ENCODE data around the gene LGALSL.

Gene LGALSL

DNA sequence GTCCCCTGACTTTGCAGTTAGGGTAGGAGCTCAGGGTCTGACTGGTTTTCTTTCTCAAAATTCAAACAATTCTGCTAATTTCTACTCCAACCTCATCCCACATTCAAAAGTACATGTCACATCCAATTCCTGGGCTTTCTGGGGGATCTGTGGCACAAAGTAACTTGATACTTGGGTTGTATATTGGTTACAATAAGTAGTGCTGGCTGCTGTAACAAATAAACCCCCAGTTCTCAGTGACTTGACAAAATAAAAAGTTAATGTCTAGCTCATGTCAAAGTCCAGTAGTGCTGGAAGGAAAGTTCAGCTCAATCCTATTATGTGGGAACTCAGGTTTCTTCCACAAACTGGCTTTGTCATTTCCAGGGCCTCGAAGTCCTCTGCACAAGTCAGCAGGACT is 23.1 kb downstream of the LGALSL start:
- H4K20me1 ChIP-seq: no peaks in the 10 kb centered on the region
- H3K4me2 ChIP-seq: no peak overlapping the region
- no peaks in the 10 kb centered on the region for H3K27me3 ChIP-seq
- H3K36me3 ChIP-seq: no peaks in the 10 kb centered on the region
- no peak overlapping the region for H3K4me3 ChIP-seq
- peaks cover 10 to 17% (median 14%) of the 10 kb centered on the region in 10 experiments for H3K4me1 ChIP-seq
- no peak overlapping the region for H3K27ac ChIP-seq
- H3K9ac ChIP-seq: no peak overlapping the region
- TF ChIP-seq Cebpa-rat (IDR thresholded peaks at IDR 0.05): no peak
- H3K9me3 ChIP-seq (replicated peaks in 1 of 11): no peaks in the 10 kb centered on the region

DNA sequence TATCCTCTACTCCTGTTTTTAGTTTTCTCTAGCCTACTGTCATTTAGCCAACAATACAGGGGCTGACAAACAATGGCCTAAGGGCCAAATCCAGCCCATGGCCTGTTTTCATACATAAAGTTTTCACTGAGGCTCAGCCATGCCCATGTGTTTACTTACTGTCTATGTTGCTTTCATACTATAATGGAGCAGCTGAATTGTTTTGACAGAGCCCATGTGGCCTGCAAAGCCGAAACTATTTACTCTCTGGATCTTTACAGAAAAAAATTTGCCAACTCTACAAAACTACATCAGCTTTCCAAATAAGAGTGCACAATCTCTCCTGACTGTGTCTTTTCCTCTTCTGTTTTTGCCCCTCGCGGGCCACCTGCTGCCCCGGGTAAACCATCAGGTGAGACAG is 24.0 kb downstream of the LGALSL start:
- no peaks in the 10 kb centered on the region for H4K20me1 ChIP-seq
- no peak overlapping the region for H3K4me2 ChIP-seq
- no peaks in the 10 kb centered on the region for H3K27me3 ChIP-seq
- no peak overlapping the region for H3K4me3 ChIP-seq
- H3K9ac ChIP-seq: no peak overlapping the region
- peaks cover 10 to 17% (median 14%) of the 10 kb centered on the region in 10 experiments for H3K4me1 ChIP-seq
- no peaks in the 10 kb centered on the region for H3K36me3 ChIP-seq
- H3K27ac ChIP-seq: no peak overlapping the region
- H3K9me3 ChIP-seq (replicated peaks in 1 of 11): no peaks in the 10 kb centered on the region
- TF ChIP-seq Cebpa-rat (IDR thresholded peaks at IDR 0.05): no peak

DNA sequence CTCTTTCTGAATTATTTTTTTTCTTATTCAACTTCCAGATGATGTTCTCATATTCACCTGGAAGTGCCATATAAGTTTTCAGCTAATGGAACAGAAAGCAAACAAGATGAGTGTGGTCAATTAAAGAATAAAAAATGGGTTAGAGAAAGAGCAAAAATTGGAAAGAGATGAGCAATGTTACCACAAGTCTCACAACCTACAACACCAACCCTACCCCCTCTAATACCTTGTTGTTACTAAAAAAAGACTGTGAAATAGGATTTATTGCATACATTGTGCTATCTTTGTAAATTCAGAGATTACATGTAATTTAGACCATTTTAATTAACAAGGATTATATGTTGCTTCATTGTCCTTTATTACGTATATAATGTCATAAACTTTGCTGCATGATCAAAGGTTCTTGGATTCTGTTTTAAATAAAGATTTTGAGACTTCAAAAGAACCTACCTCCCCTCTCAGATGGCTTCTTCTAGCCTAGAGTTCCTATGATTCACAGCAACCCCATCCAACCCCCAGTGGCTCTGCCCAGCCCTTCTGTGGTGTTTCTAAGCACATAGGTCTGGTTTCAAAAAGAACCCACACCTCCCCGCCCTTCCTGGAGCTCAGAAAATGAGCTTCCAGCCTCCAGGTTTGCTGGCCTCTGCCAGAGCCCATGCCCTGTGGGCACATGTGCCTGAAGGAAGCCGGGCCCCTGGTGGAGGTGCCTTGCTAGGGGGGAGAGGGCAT is 24.7 kb downstream of the LGALSL start:
- no peaks in the 10 kb centered on the region for H3K27me3 ChIP-seq
- no peaks in the 10 kb centered on the region for H4K20me1 ChIP-seq
- no peaks in the 10 kb centered on the region for H3K36me3 ChIP-seq
- no peak overlapping the region for H3K4me2 ChIP-seq
- no peak overlapping the region for H3K4me3 ChIP-seq
- H3K9ac ChIP-seq: no peak overlapping the region
- H3K27ac ChIP-seq: no peak overlapping the region
- TF ChIP-seq Cebpa-rat (IDR thresholded peaks at IDR 0.05): no peak
- H3K9me3 ChIP-seq (replicated peaks in 1 of 11): no peaks in the 10 kb centered on the region
- peaks cover 10 to 17% (median 14%) of the 10 kb centered on the region in 10 experiments for H3K4me1 ChIP-seq

DNA sequence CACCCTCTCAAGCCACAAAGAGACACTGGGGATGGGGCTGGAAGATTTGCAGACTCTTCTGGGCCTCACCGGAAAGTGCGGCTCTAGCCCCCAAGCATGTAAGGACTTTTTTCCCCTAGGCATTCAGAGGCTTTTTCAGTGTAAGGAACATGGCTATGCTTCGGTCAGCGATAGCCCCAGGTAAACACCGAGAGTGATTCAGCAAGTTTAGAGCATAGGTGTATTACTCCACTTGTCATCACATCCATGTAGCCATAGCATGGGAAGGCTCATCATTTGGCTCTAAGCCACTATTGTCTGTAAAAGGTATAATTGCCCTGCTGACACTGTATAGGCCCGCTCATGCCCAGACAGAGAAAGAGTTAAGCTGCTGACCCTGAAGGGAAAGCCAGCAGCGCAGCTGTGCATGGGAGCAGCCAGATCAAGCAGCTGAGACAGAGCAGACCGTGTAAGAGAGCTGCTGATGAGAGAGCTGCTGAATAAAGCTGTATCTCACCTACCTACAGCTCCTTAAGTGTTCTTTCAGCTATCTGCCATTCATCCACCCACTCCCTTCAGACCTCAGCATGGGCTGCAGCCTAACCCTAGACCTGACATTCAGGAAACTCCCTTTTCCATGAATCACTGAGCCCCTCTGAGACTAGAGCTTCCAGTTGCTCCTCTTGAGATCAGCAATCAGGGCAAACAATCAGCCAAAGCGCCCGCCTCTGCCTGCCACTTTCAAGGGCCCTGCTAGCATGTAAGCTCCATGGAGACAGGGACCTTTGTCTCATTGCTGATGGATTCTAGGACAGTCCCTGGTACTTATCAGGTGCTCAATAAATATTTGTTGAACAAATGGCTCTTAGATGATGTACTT is 25.5 kb downstream of the LGALSL start:
- no peak overlapping the region for H3K27ac ChIP-seq
- H3K4me3 ChIP-seq: no peak overlapping the region
- no peak overlapping the region for H3K9ac ChIP-seq
- peaks cover 2 to 8% (median 6%) of the 10 kb centered on the region in 10 experiments; a peak in 19 of 20 replicates for H3K4me1 ChIP-seq
- no peaks in the 10 kb centered on the region for H3K9me3 ChIP-seq (replicated peaks in 1 of 11)
- no peaks in the 10 kb centered on the region for H3K36me3 ChIP-seq
- no peaks in the 10 kb centered on the region for H4K20me1 ChIP-seq
- no peaks in the 10 kb centered on the region; a peak in 1 of 22 replicates for H3K27me3 ChIP-seq
- TF ChIP-seq Cebpa-rat (IDR thresholded peaks at IDR 0.05): no peak
- no peak overlapping the region for H3K4me2 ChIP-seq

DNA sequence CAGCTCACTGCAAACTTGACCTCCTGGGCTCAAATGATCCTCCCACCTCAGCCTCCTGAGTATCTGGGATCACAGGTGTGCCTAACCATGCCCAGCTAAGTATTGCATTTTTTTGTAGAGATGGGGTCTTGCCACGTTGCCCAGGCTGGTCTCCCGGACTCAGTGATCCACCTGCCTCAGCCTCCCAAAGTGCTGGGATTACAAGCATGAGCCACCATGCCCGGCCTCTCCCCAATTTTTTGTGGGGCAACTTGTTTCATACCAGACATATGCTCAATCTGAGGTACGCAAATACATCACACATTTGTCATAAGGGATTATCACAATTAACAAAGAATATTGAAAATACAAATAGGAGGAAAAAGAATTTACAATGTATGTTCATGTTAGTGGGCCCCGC is 27.7 kb downstream of the LGALSL start:
- H3K36me3 ChIP-seq: no peaks in the 10 kb centered on the region
- H3K9me3 ChIP-seq (replicated peaks in 1 of 11): no peaks in the 10 kb centered on the region
- no peak overlapping the region for H3K4me3 ChIP-seq
- no peaks in the 10 kb centered on the region for H4K20me1 ChIP-seq
- H3K27ac ChIP-seq: no peak overlapping the region
- H3K4me1 ChIP-seq: peaks cover 0 to 11% (median 8%) of the 10 kb centered on the region in 10 experiments; a peak in 12 of 20 replicates
- H3K4me2 ChIP-seq: no peak overlapping the region
- TF ChIP-seq Cebpa-rat (IDR thresholded peaks at IDR 0.05): no peak
- H3K9ac ChIP-seq: no peak overlapping the region
- H3K27me3 ChIP-seq: peaks cover 8 to 21% (median 18%) of the 10 kb centered on the region in 11 experiments; a peak in 21 of 22 replicates

DNA sequence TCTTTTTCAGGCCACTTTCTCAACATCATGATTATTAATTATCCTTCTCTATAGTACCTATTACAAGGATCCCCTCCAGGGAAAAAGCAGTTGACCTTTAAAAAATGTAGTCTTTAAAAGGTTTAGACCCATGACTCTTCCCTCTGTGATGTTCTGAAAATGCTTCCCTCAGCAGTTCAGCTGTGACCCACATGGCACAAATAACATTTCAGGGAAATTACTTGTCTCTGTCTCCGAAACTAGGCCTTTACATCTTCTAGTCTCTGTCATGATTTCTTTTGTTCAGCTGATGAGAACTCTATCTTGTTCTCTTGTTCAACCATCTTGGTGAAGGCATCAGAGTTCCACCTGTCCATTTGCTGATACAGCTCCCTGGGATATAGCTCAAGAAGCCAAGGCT is 28.3 kb downstream of the LGALSL start:
- peaks cover 0 to 17% (median 9%) of the 10 kb centered on the region in 10 experiments; a peak in 13 of 20 replicates for H3K4me1 ChIP-seq

DNA sequence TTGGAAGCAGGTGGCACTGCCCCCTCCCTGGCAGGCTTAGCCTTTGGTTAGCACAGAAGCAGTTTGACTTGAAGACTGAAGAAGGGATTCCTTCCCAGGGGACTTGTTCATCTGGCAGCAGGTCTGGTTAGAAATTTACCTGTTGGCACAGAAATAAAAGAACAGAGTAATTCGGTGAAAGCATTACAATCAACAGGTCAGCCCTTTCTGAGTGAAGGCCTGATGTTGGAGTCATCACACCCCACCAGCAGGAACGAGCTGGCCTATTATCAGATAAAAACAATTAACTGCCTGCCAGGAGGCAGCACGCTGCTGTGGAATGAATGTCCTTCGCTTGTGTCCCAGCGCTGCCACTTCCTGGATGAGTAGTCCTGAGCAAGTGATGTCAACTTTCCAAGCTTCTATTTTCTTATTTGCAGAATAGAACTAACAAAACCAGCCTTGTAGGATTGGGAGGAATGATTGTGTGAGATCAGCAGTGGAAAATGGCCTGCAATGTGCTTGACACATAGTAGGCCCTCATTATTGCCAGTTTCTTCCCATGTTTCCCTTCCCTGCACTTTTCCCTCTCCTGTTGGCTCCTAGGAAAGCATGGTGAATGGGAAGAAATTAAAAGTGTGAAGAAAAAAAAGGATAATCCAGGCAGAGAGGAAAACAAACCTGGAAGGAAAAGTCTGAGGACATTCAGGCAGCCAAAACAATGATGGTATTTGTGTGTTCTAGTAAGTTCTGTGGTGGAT is 29.0 kb downstream of the LGALSL start:
- H3K9me3 ChIP-seq (replicated peaks in 1 of 11): no peaks in the 10 kb centered on the region
- H3K4me2 ChIP-seq: no peak overlapping the region
- H3K36me3 ChIP-seq: no peaks in the 10 kb centered on the region
- H3K9ac ChIP-seq: no peak overlapping the region
- peaks cover 13 to 31% (median 25%) of the 10 kb centered on the region in 11 experiments for H3K27me3 ChIP-seq
- H3K27ac ChIP-seq: no peak overlapping the region
- no peak for TF ChIP-seq Cebpa-rat (IDR thresholded peaks at IDR 0.05)
- H3K4me1 ChIP-seq: peaks cover 0 to 24% (median 13%) of the 10 kb centered on the region in 10 experiments; a peak in 13 of 20 replicates
- no peak overlapping the region for H3K4me3 ChIP-seq
- no peaks in the 10 kb centered on the region for H4K20me1 ChIP-seq

More for the DNA sequence above, 28.3 kb downstream of the LGALSL start:
- Histone ChIP-seq H3K36me3 (no peaks in the 10 kb centered on the region), H3K27ac (no peak overlapping the region), H3K4me2 (no peak overlapping the region), H3K27me3 (peaks cover 11 to 27% (median 23%) of the 10 kb centered on the region in 11 experiments), H3K9ac (no peak overlapping the region), H4K20me1 (no peaks in the 10 kb centered on the region), H3K9me3 (replicated peaks in 1 of 11) (no peaks in the 10 kb centered on the region), H3K4me3 (no peak overlapping the region)
- no peak for TF ChIP-seq Cebpa-rat (IDR thresholded peaks at IDR 0.05)

DNA sequence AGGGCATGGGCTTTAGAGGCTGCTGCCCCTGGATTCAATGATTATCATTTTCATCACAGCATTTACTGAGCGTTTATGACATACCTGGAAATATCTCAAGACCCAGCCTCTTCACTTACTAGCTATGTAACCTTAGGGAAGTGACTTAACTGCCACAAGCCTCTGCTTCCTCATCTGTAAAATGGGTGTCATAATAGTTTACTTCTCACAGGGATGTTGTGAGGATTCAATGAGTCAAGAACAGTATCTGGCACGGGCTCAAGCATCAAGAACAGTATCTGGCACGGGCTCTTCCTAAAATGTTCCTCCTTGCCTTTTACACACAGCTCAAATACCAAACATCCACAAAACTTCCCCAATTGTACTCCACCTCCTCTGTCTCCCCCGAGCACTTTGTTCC is 31.4 kb downstream of the LGALSL start:
- H3K4me3 ChIP-seq: no peak overlapping the region
- H3K4me1 ChIP-seq: peaks cover 22 to 48% (median 36%) of the 10 kb centered on the region in 10 experiments
- H3K27me3 ChIP-seq: peaks cover 13 to 31% (median 25%) of the 10 kb centered on the region in 11 experiments
- H3K36me3 ChIP-seq: no peaks in the 10 kb centered on the region
- no peak overlapping the region for H3K27ac ChIP-seq
- peak overlapping the region in 4 of 11 experiments; percentile 6 to 48 (median 34); a peak in 4 of 22 replicates for H3K4me2 ChIP-seq
- peaks cover 0 to 8% (median 0%) of the 10 kb centered on the region in 11 experiments; a peak in 2 of 22 replicates for H4K20me1 ChIP-seq
- no peak for TF ChIP-seq Cebpa-rat (IDR thresholded peaks at IDR 0.05)
- no peak overlapping the region for H3K9ac ChIP-seq
- no peaks in the 10 kb centered on the region for H3K9me3 ChIP-seq (replicated peaks in 1 of 11)

DNA sequence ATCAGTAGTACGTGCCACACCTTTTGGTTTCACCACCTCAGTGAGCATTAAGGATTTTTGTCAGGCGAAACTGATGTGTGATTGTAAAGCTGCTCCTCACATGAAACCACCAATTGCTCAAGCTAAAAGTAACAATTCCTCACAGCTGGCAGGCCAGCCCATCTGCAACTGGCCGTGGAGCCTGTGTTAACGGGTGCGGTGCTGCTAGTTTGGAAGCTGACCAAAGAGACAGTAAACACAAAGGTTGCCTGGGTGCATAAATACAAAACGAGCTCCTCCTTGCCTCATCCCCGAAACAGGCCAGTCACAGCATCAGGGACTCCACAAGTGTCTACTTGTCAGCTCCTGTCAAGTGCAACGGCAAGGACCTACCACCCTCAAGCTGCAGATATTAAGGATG is 32.0 kb downstream of the LGALSL start:
- H3K27ac ChIP-seq: no peak overlapping the region
- peaks cover 22 to 52% (median 38%) of the 10 kb centered on the region in 10 experiments for H3K4me1 ChIP-seq
- peaks cover 13 to 31% (median 25%) of the 10 kb centered on the region in 11 experiments for H3K27me3 ChIP-seq
- peak overlapping the region in 8 of 11 experiments; percentile 2 to 48 (median 31); a peak in 13 of 22 replicates for H3K4me2 ChIP-seq
- TF ChIP-seq Cebpa-rat (IDR thresholded peaks at IDR 0.05): no peak
- no peaks in the 10 kb centered on the region for H3K9me3 ChIP-seq (replicated peaks in 1 of 11)
- no peaks in the 10 kb centered on the region for H3K36me3 ChIP-seq
- peaks cover 0 to 8% (median 0%) of the 10 kb centered on the region in 11 experiments; a peak in 2 of 22 replicates for H4K20me1 ChIP-seq
- no peak overlapping the region for H3K4me3 ChIP-seq
- no peak overlapping the region for H3K9ac ChIP-seq
